Transverse colon (tissue), 4 donors: ENCODE results near the gene ARHGAP23. TPM values are rescaled to one million over a fixed set of nuclear protein-coding genes. Genes with fewer than 3 reads are reported as not detected.

Experiments
- DNase-seq: peaks from one replicate; pipeline ENCODE4 v3.0.0-alpha.2; 2019
- H3K27ac ChIP-seq, 4 donors: fragments of 200-600 bp; sonication (generic); 2 replicates each; pipeline ENCODE4 v1.5.1; 2016 to 2018; ENCODE audit warnings: inconsistent platforms in 4 of 4
- H3K27me3 ChIP-seq: fragments of 200-600 bp; sonication (generic); 2 replicates; pipeline ENCODE4 v1.5.1; 2017; ENCODE audit warnings: inconsistent platforms
- H3K36me3 ChIP-seq, 4 donors: fragments of 200-600 bp; sonication (generic); 2 replicates each; pipeline ENCODE4 v1.5.1; 2017 to 2019; ENCODE audit warnings: inconsistent platforms in 4 of 4
- H3K4me1 ChIP-seq, 4 donors: fragments of 200-600 bp; sonication (generic); 2 replicates each; pipeline ENCODE4 v1.5.1; 2017 to 2020; ENCODE audit warnings: inconsistent platforms in 4 of 4
- H3K4me3 ChIP-seq, 4 donors: fragments of 200-600 bp; sonication (generic); 1 replicate in 1 of 4; 2 replicates in 3 of 4; pipeline versions ENCODE4 v1.5.1 to v1.6.1; 2017 to 2019; ENCODE audit warnings: inconsistent platforms in 4 of 4
- H3K9me3 ChIP-seq, 2 donors: fragments of 200-600 bp; sonication (generic); 2 replicates each; pipeline ENCODE4 v1.5.1; 2017 to 2019; ENCODE audit warnings: inconsistent platforms in 2 of 2
- EP300 ChIP-seq: sonication (generic); formaldehyde crosslinking; IDR thresholded peaks from one replicate; pipeline ENCODE4 v1.6.1; 2017; ENCODE audit warnings: antibody characterized with exemption, low read depth
- POLR2A ChIP-seq: fragments of 450-650 bp; IDR thresholded peaks from one replicate; pipeline ENCODE4 v1.6.1; 2016; ENCODE audit warnings: antibody characterized with exemption, mild to moderate bottlenecking, moderate library complexity
- POLR2AphosphoS5 ChIP-seq, 3 donors: sonication (generic); formaldehyde crosslinking; IDR thresholded peaks; one replicate each; pipeline ENCODE4 v1.6.1; 2016; ENCODE audit warnings: antibody characterized with exemption in 3 of 3
- WGBS, 2 donors: methylation state at CpG; one replicate each; pipeline ENCODE4 v1.1.5; 2018; ENCODE audit warnings: low coverage in 1 of 2; 5-methylcytosine and 5-hydroxymethylcytosine counted together
- in situ Hi-C, 4 donors: fragments of 200-750 bp; cut with MboI; loops; one replicate each; pipeline versions ENCODE4 v1.15.0 to v1.15.1; 2017; ENCODE audit warnings: low sequenced_read_pairs in 3 of 4, low pct_ligation_motif_present in 1 of 4, low pct_unique_long_range_greater_than_20kb in 1 of 4
- intact Hi-C: fragments of 100-400 bp; cut with DNase I; formaldehyde crosslinking; loops from one replicate; pipeline ENCODE4 v1.15.1; 2023; ENCODE audit warnings: low total_unique reads
- total RNA-seq, 4 donors: library from RNA; depleted of rRNA; stranded (reverse); fragments of >200 nt; gene quantifications; one replicate each; pipeline ENCODE4 v1.1.0, GENCODE V29; 2016
- TF ChIP-seq, protein P1 (sequence below), 5 experiments: fragments of 200-600 bp in 3 of 5; fragments of 450-650 bp in 2 of 5; sonication (generic) in 3 of 5; IDR thresholded peaks; 1 replicate in 2 of 5; 2 replicates in 3 of 5; pipeline ENCODE4 v1.5.1; 2016 to 2017; ENCODE audit warnings: antibody characterized with exemption in 5 of 5, inconsistent platforms in 3 of 5, mild to moderate bottlenecking in 2 of 5, moderate library complexity in 1 of 5

ARHGAP23 gene
- total RNA-seq, 4 donors from 2014 or later = 4.5 to 21.7 (median 17.0) TPM

DNA sequence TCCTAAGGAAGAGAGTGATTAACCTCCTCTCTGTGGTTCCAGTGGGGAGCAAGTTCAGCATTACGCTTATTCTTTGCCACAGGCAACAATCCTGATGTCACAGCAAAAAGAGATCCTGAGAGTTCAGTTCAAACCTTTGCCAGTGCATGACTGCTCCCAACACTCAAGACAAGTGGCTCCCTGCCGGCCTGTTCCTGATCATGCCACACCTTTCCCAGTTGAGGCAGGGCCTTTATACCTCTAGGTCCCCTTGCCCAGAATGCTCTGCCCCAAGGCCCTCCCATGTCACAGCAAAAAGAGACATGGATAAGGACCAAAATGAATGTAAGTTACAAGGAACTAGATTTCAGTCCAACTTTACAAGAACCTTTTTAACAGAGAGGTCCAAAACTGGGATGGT, 31.0 kb upstream of the ARHGAP23 start:
- DNase-seq = no peak
- intact Hi-C loops = no loop called here
- H3K4me3 ChIP-seq = no peak overlapping the region
- H3K27me3 ChIP-seq = no peaks in the 10 kb centered on the region
- H3K27ac ChIP-seq = no peak overlapping the region
- TF ChIP-seq, protein P1, sequence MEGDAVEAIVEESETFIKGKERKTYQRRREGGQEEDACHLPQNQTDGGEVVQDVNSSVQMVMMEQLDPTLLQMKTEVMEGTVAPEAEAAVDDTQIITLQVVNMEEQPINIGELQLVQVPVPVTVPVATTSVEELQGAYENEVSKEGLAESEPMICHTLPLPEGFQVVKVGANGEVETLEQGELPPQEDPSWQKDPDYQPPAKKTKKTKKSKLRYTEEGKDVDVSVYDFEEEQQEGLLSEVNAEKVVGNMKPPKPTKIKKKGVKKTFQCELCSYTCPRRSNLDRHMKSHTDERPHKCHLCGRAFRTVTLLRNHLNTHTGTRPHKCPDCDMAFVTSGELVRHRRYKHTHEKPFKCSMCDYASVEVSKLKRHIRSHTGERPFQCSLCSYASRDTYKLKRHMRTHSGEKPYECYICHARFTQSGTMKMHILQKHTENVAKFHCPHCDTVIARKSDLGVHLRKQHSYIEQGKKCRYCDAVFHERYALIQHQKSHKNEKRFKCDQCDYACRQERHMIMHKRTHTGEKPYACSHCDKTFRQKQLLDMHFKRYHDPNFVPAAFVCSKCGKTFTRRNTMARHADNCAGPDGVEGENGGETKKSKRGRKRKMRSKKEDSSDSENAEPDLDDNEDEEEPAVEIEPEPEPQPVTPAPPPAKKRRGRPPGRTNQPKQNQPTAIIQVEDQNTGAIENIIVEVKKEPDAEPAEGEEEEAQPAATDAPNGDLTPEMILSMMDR (IDR thresholded peaks at IDR 0.05) = no peak
- TF ChIP-seq POLR2A = no peak
- TF ChIP-seq EP300 = no peak
- no peak for TF ChIP-seq POLR2AphosphoS5 (IDR thresholded peaks at IDR 0.05)
- 96% methylated on average over 2 of the region's 2 CpGs; no CpG with 5 or more reads in 1 of the 2 donors for WGBS, 2 donors
- H3K4me1 ChIP-seq = no peaks in the 10 kb centered on the region
- in situ Hi-C loops = no loop called here
- no peaks in the 10 kb centered on the region for H3K9me3 ChIP-seq
- H3K36me3 ChIP-seq = peaks cover 0 to 20% (median 8%) of the 10 kb centered on the region in 4 donors

DNA sequence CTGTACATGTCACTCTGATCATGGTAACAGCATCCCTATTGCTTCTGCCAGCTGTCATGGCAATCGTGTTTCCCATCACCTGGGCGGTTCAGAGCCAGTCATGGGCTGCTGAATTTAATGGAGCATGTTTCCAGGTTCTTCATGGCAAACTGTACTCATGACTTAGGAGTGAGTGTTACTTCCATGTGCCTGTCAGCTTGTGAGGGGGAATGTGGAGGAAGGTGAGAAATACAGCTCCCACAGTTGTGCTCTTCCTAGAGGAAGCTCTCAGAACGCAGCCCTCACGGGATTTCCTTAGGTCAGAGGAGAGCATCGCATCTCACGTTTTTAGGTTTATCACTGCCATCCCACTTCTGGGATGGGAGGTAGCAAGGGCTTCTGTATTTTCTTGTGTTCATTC, 28.0 kb upstream of the ARHGAP23 start:
- in situ Hi-C loops (no loop called here), intact Hi-C loops (no loop called here)
- Histone ChIP-seq H3K4me1 (peaks cover 0 to 3% (median 0%) of the 10 kb centered on the region in 4 donors), H3K27me3 (no peaks in the 10 kb centered on the region), H3K4me3 (no peak overlapping the region), H3K36me3 (peaks cover 0 to 20% (median 8%) of the 10 kb centered on the region in 4 donors), H3K27ac (no peak overlapping the region), H3K9me3 (no peaks in the 10 kb centered on the region)
- WGBS, 2 donors = 90% methylated on average over 6 of the region's 6 CpGs; no CpG with 5 or more reads in 1 of the 2 donors
- TF ChIP-seq EP300 = no peak
- no peak for TF ChIP-seq POLR2A
- TF ChIP-seq POLR2AphosphoS5 (IDR thresholded peaks at IDR 0.05) = no peak
- TF ChIP-seq, protein P1 (IDR thresholded peaks at IDR 0.05) = no peak
- no peak for DNase-seq

DNA sequence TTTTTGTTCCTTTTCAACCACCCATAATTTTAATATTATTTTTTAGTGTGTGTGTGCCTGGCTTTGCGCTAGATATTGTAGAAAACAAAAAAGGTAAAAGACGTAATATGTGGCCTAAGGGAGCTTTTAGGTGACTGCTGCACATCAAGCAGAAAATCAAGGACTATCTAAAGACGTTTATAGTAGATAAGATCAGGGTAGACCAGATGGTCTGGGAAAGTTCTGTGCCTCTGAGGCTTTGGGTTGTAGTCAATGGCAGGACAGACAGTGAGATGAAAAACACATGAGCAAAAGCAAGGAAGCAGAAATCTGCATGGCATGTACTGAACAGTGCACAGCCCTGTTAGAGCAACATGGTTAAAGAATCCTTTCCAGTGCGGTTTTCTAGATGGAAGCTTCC, 26.8 kb upstream of the ARHGAP23 start:
- in situ Hi-C loops = no loop called here

DNA sequence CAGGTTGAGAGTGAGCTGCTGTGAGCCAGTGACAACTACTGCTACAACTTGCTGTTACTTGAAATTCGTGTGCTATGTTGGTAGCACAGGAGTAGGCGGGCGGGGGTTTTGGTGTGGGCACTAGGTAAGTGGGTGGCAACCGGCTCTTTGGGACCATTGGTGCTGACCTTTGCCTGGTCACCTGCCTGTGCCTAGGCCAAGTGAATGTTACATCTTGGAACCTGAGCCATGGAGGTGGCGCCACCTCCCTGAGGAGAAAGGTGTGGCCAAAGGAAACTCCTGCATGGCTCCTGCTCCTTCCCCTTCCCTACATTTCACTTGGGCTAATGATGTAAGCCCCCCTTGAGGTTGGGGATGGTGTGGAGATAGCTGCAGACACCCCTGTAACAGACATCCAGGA, 25.4 kb upstream of the ARHGAP23 start:
- TF ChIP-seq, protein P1 (IDR thresholded peaks at IDR 0.05) = no peak
- TF ChIP-seq POLR2AphosphoS5 (IDR thresholded peaks at IDR 0.05) (no peak), EP300 (no peak), POLR2A (no peak)
- intact Hi-C loops = no loop called here
- Histone ChIP-seq H3K4me3 (no peak overlapping the region), H3K9me3 (no peaks in the 10 kb centered on the region), H3K27me3 (no peaks in the 10 kb centered on the region), H3K36me3 (peaks cover 0 to 7% (median 0%) of the 10 kb centered on the region in 4 donors), H3K27ac (no peak overlapping the region), H3K4me1 (peaks cover 0 to 3% (median 0%) of the 10 kb centered on the region in 4 donors)
- no peak for DNase-seq
- WGBS, 2 donors = 84% methylated on average over 5 of the region's 5 CpGs; no CpG with 5 or more reads in 1 of the 2 donors
- in situ Hi-C loops = no loop called here

More for the DNA sequence above, 26.8 kb upstream of the ARHGAP23 start:
- Histone ChIP-seq H3K9me3 (no peaks in the 10 kb centered on the region), H3K36me3 (peaks cover 0 to 13% (median 3%) of the 10 kb centered on the region in 4 donors), H3K27ac (no peak overlapping the region), H3K4me1 (peaks cover 0 to 3% (median 0%) of the 10 kb centered on the region in 4 donors), H3K4me3 (no peak overlapping the region), H3K27me3 (no peaks in the 10 kb centered on the region)
- DNase-seq = no peak
- 86 to 89% methylated on average over 3 to 4 of the region's 4 CpGs for WGBS, 2 donors
- intact Hi-C loops = no loop called here
- TF ChIP-seq EP300 (no peak), POLR2AphosphoS5 (IDR thresholded peaks at IDR 0.05) (no peak), POLR2A (no peak)
- TF ChIP-seq, protein P1 (IDR thresholded peaks at IDR 0.05) = no peak
